H9 (cell line): ENCODE results near the gene EGFL8. TPM values are rescaled to one million over a fixed set of nuclear protein-coding genes. Genes with fewer than 3 reads are reported as not detected.

Experiments used
- DNase-seq: peaks from one replicate; pipeline ENCODE4 v3.0.0-alpha.2; 2017
- H2AFZ ChIP-seq: one replicate; pipeline ENCODE4 v1.6.1; 2013; ENCODE audit warnings: mild to moderate bottlenecking, low read length, control low read depth, moderate library complexity
- H2AK5ac ChIP-seq: 2 replicates; pipeline ENCODE4 v1.6.1; 2013; ENCODE audit warnings: low read length, control low read depth, mixed read lengths; ENCODE audit not compliant: insufficient read length
- H2BK120ac ChIP-seq: one replicate; pipeline ENCODE4 v1.6.1; 2013; ENCODE audit warnings: low read depth, mild to moderate bottlenecking, low read length, control low read depth, inconsistent platforms; ENCODE audit not compliant: poor library complexity, severe bottlenecking
- H2BK12ac ChIP-seq: 2 replicates; pipeline ENCODE4 v1.6.1; 2013; ENCODE audit warnings: low read length, control low read depth, mixed read lengths, low read depth; ENCODE audit not compliant: insufficient read length
- H2BK15ac ChIP-seq: 2 replicates; pipeline ENCODE4 v1.6.1; 2013; ENCODE audit warnings: low read depth, low read length, control low read depth
- H2BK20ac ChIP-seq: one replicate; pipeline ENCODE4 v1.6.1; 2013; ENCODE audit warnings: low read depth, mild to moderate bottlenecking, low read length, control low read depth, inconsistent platforms; ENCODE audit not compliant: poor library complexity, severe bottlenecking
- H2BK5ac ChIP-seq: 2 replicates; pipeline ENCODE4 v1.6.1; 2013; ENCODE audit warnings: low read length, control low read depth, mixed read lengths; ENCODE audit not compliant: insufficient read length
- H3K14ac ChIP-seq: 2 replicates; pipeline ENCODE4 v1.6.1; 2013; ENCODE audit warnings: low read length, control low read depth; ENCODE audit not compliant: insufficient read depth
- H3K18ac ChIP-seq: 2 replicates; pipeline ENCODE4 v1.6.1; 2013; ENCODE audit warnings: low read depth, mild to moderate bottlenecking, mixed read lengths, low read length, control low read depth; ENCODE audit not compliant: insufficient read length
- H3K23ac ChIP-seq: 2 replicates; pipeline ENCODE4 v1.6.1; 2013; ENCODE audit warnings: low read length, control low read depth, mixed read lengths, low read depth; ENCODE audit not compliant: insufficient read length
- H3K23me2 ChIP-seq: 2 replicates; pipeline ENCODE4 v1.6.1; 2013; ENCODE audit warnings: low read depth, mild to moderate bottlenecking, mixed read lengths, low read length, control low read depth; ENCODE audit not compliant: insufficient read length, poor library complexity, severe bottlenecking
- H3K27ac ChIP-seq: 2 replicates; pipeline ENCODE4 v1.5.1; 2013; ENCODE audit warnings: low read length, control low read depth, mixed read lengths, low read depth; ENCODE audit not compliant: insufficient read length
- H3K27me3 ChIP-seq: 2 replicates; pipeline ENCODE4 v1.6.1; 2013; ENCODE audit warnings: low read length, control low read depth, inconsistent platforms; ENCODE audit not compliant: insufficient read depth
- H3K4ac ChIP-seq: 2 replicates; pipeline ENCODE4 v1.6.1; 2013; ENCODE audit warnings: low read depth, mild to moderate bottlenecking, control low read depth, inconsistent platforms, low read length, moderate library complexity
- H3K4me1 ChIP-seq: 2 replicates; pipeline ENCODE4 v1.6.1; 2013; ENCODE audit warnings: low read length, control low read depth, inconsistent platforms; ENCODE audit not compliant: insufficient read depth
- H3K4me2 ChIP-seq: 2 replicates; pipeline ENCODE4 v1.6.1; 2013; ENCODE audit warnings: low read length, control low read depth, mixed read lengths; ENCODE audit not compliant: insufficient read length, insufficient read depth
- H3K56ac ChIP-seq: 2 replicates; pipeline ENCODE4 v1.6.1; 2013; ENCODE audit warnings: low read depth, mild to moderate bottlenecking, mixed read lengths, low read length, control low read depth; ENCODE audit not compliant: insufficient read length
- H3K79me1 ChIP-seq: 2 replicates; pipeline ENCODE4 v1.6.1; 2013; ENCODE audit warnings: low read depth, mild to moderate bottlenecking, moderate library complexity, low read length, control low read depth, inconsistent platforms; ENCODE audit not compliant: insufficient read depth, poor library complexity, severe bottlenecking
- H3K79me2 ChIP-seq: 2 replicates; pipeline ENCODE4 v1.6.1; 2013; ENCODE audit warnings: low read length, control low read depth, inconsistent platforms; ENCODE audit not compliant: insufficient read depth
- H3K9ac ChIP-seq: 2 replicates; pipeline ENCODE4 v1.6.1; 2013; ENCODE audit warnings: low read length, control low read depth, mixed read lengths; ENCODE audit not compliant: insufficient read length; ENCODE audit errors: extremely low read depth
- H3K9me3 ChIP-seq: one replicate; pipeline ENCODE4 v1.6.1; 2013; ENCODE audit warnings: low read depth, low read length, inconsistent platforms; ENCODE audit not compliant: control insufficient read depth
- H3T11ph ChIP-seq: one replicate; pipeline ENCODE4 v1.6.1; 2013; ENCODE audit warnings: mild to moderate bottlenecking, low read length, control low read depth, inconsistent platforms
- H4K20me1 ChIP-seq: one replicate; pipeline ENCODE4 v1.6.1; 2013; ENCODE audit not compliant: control insufficient read depth, insufficient read length, insufficient read depth
- H4K5ac ChIP-seq: 2 replicates; pipeline ENCODE4 v1.6.1; 2013; ENCODE audit warnings: low read depth, mild to moderate bottlenecking, mixed read lengths, low read length, control low read depth; ENCODE audit not compliant: insufficient read length
- H4K8ac ChIP-seq: replicated peaks from 2 replicates; pipeline ENCODE4 v1.6.1; 2013; ENCODE audit warnings: low read length, control low read depth, mixed read lengths, low read depth; ENCODE audit not compliant: insufficient read length
- H4K91ac ChIP-seq: 2 replicates; pipeline ENCODE4 v1.6.1; 2013; ENCODE audit warnings: low read depth, mild to moderate bottlenecking, moderate library complexity, mixed read lengths, low read length, control low read depth; ENCODE audit not compliant: insufficient read length
- H3K27ac Mint-ChIP-seq, 3 experiments: 2 replicates in 2 of 3; 3 replicates in 1 of 3; pipeline ENCODE4 v1.8.0; 2020 to 2021; ENCODE audit warnings: mixed read lengths in 3 of 3, mild to moderate bottlenecking in 1 of 3, moderate library complexity in 1 of 3
- H3K27me3 Mint-ChIP-seq: 2 replicates; pipeline ENCODE4 v1.8.0; 2021; ENCODE audit warnings: low read depth, mild to moderate bottlenecking, moderate library complexity, mixed read lengths
- H3K36me3 Mint-ChIP-seq, 3 experiments: 2 replicates in 2 of 3; 3 replicates in 1 of 3; pipeline ENCODE4 v1.8.0; 2020 to 2021; ENCODE audit warnings: low read depth in 3 of 3, mixed read lengths in 3 of 3; ENCODE audit not compliant: insufficient read depth in 1 of 3
- H3K4me1 Mint-ChIP-seq, 2 experiments: 2 replicates each; pipeline ENCODE4 v1.8.0; 2020; ENCODE audit warnings: mixed read lengths in 2 of 2
- H3K4me3 Mint-ChIP-seq, 2 experiments: 2 replicates in 1 of 2; 3 replicates in 1 of 2; pipeline ENCODE4 v1.8.0; 2020 to 2021; ENCODE audit warnings: mild to moderate bottlenecking in 2 of 2, mixed read lengths in 2 of 2, moderate library complexity in 1 of 2
- H3K9me3 Mint-ChIP-seq, 2 experiments: 2 replicates in 1 of 2; 3 replicates in 1 of 2; pipeline ENCODE4 v1.8.0; 2020; ENCODE audit warnings: mild to moderate bottlenecking in 2 of 2, mixed read lengths in 2 of 2, moderate library complexity in 1 of 2
- CTCF ChIP-seq: fragments of 200-600 bp; sonication (generic); conservative IDR thresholded peaks from 3 replicates; pipeline ENCODE4 v1.8.0; 2021; ENCODE audit warnings: antibody characterized with exemption, mild to moderate bottlenecking
- whole genome bisulfite sequencing: extraction: QIAGEN DNeasy Blood & Tissue Kit; methylation state at CpG from one replicate; pipeline ENCODE4 v1.1.7; 2013; ENCODE audit warnings: missing lambda C conversion rate, low lambda C conversion rate, mixed read lengths; ENCODE audit not compliant: insufficient read length; ENCODE audit errors: extremely low coverage; 5-methylcytosine and 5-hydroxymethylcytosine counted together
- total RNA-seq: library from RNA; stranded (reverse); gene quantifications from 2 replicates; pipeline ENCODE4 v1.2.1, GENCODE V29; 2021

Gene EGFL8
- total RNA-seq, 1 experiment from 2014 or later, result 27.2 TPM

- Histone ChIP-seq H3K14ac (no peak overlapping the region), H3K56ac (no peak overlapping the region), H2BK120ac (no peak overlapping the region), H3K4me2 (peak overlapping the region; percentile 49), H3K9ac (no peak overlapping the region), H4K91ac (no peak overlapping the region), H3K23ac (no peak overlapping the region), H4K5ac (no peak overlapping the region), H3K18ac (no peak overlapping the region), H3K23me2 (peaks cover 15% of the 10 kb centered on the region), H2BK15ac (no peak overlapping the region), H3K9me3 (no peaks in the 10 kb centered on the region), H2AK5ac (no peak overlapping the region), H3K79me2 (no peaks in the 10 kb centered on the region), H4K8ac (no peak overlapping the region), H3K27ac (no peak overlapping the region), H3K4ac (no peak overlapping the region), H3K27me3 (no peaks in the 10 kb centered on the region), H2BK5ac (no peak overlapping the region), H2BK20ac (no peak overlapping the region), H2BK12ac (peak overlapping the region; percentile 38), H3K4me1 (peaks cover 7% of the 10 kb centered on the region), H4K20me1 (no peaks in the 10 kb centered on the region), H2AFZ (no peak overlapping the region), H3K79me1 (no peaks in the 10 kb centered on the region), H3T11ph (no peak overlapping the region)
- peaks cover 12 to 29% (median 27%) of the 10 kb centered on the region in 3 experiments; a peak in 6 of 7 replicates for H3K36me3 Mint-ChIP-seq
- peak overlapping the region; percentile 22 to 44; a peak in 3 of 5 replicates for H3K4me3 Mint-ChIP-seq
- H3K9me3 Mint-ChIP-seq, result no peaks in the 10 kb centered on the region; a peak in 1 of 5 replicates
- TF ChIP-seq CTCF, result no peak
- no CpG with 5 or more reads among the region's 8 CpGs for WGBS
- no peaks in the 10 kb centered on the region for H3K27me3 Mint-ChIP-seq
- DNase-seq, result peak; percentile 25
- H3K27ac Mint-ChIP-seq, result peak overlapping the region; percentile 39 to 84 (median 74); a peak in 5 of 7 replicates
- H3K4me1 Mint-ChIP-seq, result peaks cover 50 to 60% of the 10 kb centered on the region in 2 experiments
These were observed 26.7 kb downstream of the EGFL8 start for GRCh38 chr6:32190911-32191677.
